Measurements from ENCODE around the gene HEXB. TPM values are rescaled to one million over a fixed set of nuclear protein-coding genes. Genes with fewer than 3 reads are reported as not detected.
"Not testable (repeated sequence)": the region's sequence is repeated elsewhere in the genome, so short reads cannot be mapped to it uniquely, and the experiment has no call there.

HEXB gene
- total RNA-seq, 1 experiment from 2014 or later, result 209 TPM

DNA sequence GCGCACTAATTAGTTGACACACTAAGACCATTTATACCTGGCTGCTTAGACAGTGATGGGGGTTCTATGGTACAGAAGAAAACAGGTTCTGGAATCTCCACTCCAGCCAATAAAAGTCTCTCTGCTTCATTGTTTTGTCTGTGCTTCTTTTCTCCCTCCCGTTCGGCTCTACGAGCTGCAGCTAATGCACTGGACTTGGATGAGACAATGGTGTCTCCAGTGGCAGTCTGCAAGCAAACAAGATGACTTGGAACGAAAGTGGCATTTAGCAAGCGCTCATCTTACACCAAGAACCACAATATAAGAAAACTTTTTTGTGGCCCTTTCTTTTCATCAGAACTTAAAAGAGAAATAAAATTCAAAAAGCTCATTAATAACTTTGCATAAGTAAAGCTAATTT, 51.7 kb downstream of the HEXB start:
- DNase-seq (ENCODE audit: low read depth), result no peak

- DNase-seq (ENCODE audit: low read depth), result no peak
These were observed 53.4 kb downstream of the HEXB start for GRCh38 chr5:74738406-74738805.

- not testable (repeated sequence) for DNase-seq (ENCODE audit: low read depth)
These were observed 63.7 kb downstream of the HEXB start for GRCh38 chr5:74748742-74749141.

DNA sequence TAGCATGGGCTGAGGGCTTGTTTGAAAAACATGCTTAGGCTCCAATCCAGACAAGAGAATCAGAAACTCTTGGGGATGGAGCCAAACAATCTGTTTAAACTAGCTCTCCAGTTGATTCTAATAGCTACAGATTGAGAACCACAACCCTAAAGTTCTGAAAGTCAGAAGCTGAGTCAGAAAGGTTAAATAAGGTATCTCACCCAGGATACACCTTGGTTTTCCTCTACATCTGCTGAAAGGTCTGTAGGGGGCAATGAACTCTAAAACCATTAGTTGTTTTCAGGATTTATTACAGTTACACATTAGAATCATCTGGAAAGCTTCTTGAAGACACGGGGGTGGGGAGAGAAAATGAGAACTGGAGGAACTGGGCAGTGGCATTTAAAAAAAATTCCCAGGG, 76.2 kb downstream of the HEXB start:
- peak; percentile 4 for DNase-seq (ENCODE audit: low read depth)

DNA sequence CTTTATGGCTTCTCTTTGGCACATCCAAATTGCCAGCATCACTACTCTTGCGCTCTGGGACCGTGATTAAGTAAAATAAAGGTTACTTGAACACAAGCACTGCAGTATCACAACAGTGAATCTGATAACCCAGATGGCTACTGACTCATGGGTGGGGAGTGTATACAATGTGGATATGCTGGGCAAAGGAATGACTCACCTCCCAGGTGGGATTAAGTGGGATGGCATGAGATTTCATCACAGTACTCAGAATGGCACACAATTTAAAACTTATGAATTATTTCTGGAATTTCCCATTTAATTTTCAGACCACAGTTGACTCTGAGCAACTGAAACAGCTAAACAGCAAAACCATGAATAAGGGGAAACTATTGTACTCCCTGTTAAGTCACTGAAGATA, 77.6 kb downstream of the HEXB start:
- peak; percentile 97 for DNase-seq (ENCODE audit: low read depth)

DNA sequence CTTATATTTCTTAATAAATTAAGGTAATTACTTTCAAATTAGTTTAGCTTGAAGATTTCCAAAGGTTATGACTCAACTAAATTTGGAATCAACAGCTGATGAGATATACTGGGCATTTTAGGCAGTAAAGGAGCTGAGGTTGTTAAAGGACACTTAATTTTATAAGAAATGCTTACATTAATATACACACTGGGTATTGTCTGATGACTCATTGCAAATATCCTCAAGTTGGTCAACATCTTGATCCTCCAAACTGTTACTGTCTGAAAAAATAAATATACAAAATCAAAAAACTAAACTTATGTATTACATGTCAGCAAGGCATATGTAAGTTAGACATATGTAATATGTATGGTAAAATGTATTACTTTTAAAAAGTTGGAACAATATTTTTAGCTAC, 78.5 kb downstream of the HEXB start:
- DNase-seq (ENCODE audit: low read depth), result peak; percentile 5

DNA sequence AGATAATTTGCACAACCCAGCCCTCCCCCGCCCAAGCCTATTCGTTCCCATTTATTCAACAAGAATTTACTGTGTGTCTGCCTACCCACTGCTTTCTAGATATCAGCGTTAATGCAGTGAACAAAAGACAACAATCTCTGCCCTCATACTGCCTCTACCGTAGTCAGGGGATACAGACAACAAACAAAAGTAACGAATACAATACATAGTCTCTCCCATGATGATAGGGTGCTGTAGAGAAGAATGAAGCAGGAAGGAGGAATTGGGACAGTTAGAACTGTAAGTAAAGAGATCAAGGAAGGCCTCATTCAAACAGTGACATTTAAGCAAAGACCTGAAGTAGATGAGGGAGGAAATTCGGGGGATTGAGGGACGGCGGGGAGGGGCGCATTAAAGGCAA, 80.2 kb downstream of the HEXB start:
- no peak for DNase-seq (ENCODE audit: low read depth)

- no peak for DNase-seq (ENCODE audit: low read depth)
These were observed 80.9 kb downstream of the HEXB start for GRCh38 chr5:74765929-74766328.

DNA sequence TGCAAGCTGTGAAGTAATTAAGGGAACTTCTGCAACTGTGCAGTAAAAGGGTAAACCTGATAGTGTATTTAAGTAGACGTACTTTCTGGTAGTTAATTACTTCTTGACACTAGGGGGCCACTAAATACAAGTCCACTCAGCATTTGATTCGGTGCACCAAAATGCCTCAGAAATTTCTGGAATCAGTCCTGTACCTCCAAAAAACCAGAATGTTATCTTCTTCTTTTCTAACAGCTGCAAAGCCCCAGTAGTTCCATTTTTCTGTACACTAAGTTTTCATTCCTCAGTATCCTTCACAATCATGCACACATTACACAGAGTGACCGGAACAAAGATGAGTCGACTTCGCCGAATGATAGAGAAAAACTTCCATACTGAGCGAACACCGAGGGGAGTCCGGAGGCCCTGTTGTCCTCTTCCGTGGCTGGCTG, 81.4 kb downstream of the HEXB start:
- DNase-seq (ENCODE audit: low read depth), result peak; percentile 56

GRCh38 chr5:74766849-74767578, 82.0 kb downstream of the HEXB start, which contains the start of the genes GFM2 and NSA2:
TSS of gene GFM2 (minus strand) at chr5:74767117. CDS start at chr5:74763742, 3,375 bp downstream.
TSS of gene NSA2 (plus strand) at chr5:74767249. CDS start at chr5:74767361, 112 bp downstream.
- DNase-seq (ENCODE audit: low read depth), result peak; percentile 89

DNA sequence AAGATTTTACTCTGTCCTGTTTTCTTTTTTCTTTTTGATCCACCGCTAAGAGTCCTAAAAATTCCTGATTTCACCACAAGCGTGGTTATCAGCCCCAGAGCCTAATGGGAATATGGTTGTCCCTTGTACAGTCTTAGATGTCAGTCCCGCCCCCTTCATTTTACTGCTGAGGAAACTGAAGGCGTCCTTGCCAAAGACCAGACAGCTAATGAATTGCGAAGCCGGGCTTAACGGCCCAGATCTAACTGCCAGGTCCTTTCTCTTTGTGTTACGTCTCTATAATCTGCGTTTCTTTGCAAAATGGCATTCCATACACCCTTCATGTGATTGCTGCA, 82.5 kb downstream of the HEXB start:
- peak; percentile 44 for DNase-seq (ENCODE audit: low read depth)

Other genes starting within 250 kb of the HEXB start
- 56.6 and 60.3 TPM in 2 replicates for gene ENC1, start 44.5 kb upstream of the HEXB start, total RNA-seq (2014; rRNA removed)
- 56.7 and 58.7 TPM in 2 replicates for gene GFM2, start 81.9 kb downstream of the HEXB start, total RNA-seq (2014; rRNA removed)
- 118 and 139 TPM in 2 replicates for gene NSA2, start 82.0 kb downstream of the HEXB start, total RNA-seq (2014; rRNA removed)
- 2.1 and 2.4 TPM in 2 replicates for gene FAM169A, start 181.2 kb downstream of the HEXB start, total RNA-seq (2014; rRNA removed)

Measured in LHCN-M2 (cell line).